NK-92 treated with Interleukin-12 subunit alpha and Interleukin-12 subunit beta, amount 100 ng/mL, for 24 hours (cell line): ENCODE measurements around the gene FBH1.
"Not testable (repeated sequence)": the region's sequence is repeated elsewhere in the genome, so short reads cannot be mapped to it uniquely, and the experiment has no call there.

Experiments
- DNase-seq: peaks from one replicate; lab custom pipeline; 2025; lab: John Stamatoyannopoulos, UW

FBH1 gene

DNA sequence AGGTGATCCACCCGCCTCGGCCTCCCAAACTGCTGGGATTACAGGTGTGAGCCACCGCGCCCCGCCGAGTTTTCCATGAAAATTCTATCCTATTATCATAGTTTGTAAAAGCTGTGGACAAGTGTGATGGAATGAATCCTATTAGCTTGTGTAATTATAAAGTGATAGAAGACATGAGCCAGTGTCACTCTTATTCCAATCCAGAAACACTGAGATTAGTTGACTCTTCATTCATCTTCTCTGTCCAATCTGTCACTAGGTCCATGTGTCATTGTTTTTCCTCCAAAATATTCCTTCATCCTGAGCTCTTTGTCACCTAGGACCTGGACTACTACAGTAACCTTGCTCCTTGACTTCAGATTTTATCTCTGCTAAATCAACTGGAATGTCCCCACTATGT lies 13.5 kb downstream of the FBH1 start:
- DNase-seq, result no peak

DNA sequence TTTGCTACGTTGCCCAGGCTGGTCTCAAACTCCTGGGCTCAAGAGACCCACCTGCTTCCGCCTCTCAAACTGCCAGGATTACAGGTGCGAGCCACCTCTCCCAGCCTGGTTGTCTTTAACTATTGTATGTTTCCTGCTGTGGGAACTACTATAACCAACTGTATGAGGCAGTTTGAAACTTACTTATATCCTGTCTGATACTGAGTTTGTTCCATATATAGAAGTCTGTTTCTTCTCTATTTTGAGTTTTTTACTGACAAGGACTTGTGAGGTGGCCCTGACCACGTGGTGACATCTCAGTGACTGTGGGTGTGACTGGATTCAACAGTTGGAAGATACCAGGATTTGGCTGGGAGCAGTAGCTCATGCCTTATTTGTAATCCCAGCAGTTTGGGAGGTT lies 14.2 kb downstream of the FBH1 start:
- no peak for DNase-seq

DNA sequence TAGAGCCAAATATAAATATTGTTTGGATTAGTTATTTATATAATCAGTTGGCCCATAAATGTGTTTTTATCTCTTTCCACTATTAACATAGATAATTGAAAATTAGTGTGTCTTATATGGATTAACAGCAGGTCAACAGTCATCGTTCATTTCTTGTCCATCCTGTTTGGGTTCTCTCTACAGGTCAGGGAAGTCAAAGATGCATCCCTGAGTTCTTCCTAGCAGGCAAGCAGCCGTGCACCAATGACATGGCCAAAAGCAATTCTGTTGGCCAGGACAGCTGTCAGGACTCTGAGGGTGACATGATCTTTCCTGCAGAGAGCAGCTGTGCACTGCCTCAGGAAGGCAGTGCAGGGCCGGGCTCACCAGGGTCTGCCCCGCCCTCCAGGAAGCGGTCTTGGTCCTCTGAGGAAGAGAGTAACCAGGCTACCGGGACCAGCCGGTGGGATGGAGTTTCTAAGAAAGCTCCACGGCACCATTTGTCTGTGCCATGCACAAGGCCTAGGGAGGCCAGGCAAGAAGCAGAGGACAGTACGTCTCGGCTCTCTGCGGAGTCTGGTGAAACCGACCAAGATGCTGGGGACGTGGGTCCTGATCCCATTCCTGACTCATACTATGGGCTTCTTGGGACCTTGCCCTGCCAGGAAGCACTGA lies 15.9 kb downstream of the FBH1 start:
- no peak for DNase-seq

DNA sequence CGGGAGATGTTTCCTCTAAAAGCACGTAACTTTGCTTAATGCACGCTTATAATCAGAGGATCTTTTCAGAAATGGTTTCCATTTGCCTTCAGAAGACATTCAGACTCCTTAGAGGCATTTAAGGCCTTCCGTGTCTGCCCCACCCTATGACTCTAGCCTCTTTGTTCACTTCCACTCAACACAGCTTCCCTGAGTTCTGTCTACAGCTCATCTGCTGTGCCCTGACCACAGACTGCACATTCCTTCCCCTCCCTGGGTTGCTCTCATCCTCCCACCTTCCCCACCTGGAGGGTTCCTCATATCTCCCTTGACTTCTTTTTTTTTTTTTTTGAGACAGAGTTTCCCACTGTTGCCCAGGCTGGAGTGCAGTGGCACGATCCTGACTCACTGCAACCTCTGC lies 16.6 kb downstream of the FBH1 start:
- DNase-seq, result no peak

DNA sequence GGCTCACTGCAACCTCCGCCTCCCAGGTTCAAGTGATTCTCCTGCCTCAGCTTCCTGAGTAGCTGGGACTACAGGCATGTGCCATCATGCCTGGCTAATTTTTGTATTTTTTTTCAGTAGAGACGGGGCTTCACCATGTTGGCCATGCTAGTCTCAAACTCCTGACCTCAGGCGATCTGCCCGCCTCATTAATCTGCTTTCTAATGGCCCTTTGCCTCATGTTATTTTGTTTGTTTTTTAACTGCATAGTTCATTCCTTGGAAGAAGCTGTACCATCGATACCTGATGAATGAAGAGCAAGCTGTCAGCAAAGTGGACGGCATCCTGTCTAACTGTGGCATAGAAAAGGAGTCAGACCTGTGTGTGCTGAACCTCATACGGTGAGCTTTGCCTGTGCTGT lies 18.6 kb downstream of the FBH1 start:
- DNase-seq, result not testable (repeated sequence)

DNA sequence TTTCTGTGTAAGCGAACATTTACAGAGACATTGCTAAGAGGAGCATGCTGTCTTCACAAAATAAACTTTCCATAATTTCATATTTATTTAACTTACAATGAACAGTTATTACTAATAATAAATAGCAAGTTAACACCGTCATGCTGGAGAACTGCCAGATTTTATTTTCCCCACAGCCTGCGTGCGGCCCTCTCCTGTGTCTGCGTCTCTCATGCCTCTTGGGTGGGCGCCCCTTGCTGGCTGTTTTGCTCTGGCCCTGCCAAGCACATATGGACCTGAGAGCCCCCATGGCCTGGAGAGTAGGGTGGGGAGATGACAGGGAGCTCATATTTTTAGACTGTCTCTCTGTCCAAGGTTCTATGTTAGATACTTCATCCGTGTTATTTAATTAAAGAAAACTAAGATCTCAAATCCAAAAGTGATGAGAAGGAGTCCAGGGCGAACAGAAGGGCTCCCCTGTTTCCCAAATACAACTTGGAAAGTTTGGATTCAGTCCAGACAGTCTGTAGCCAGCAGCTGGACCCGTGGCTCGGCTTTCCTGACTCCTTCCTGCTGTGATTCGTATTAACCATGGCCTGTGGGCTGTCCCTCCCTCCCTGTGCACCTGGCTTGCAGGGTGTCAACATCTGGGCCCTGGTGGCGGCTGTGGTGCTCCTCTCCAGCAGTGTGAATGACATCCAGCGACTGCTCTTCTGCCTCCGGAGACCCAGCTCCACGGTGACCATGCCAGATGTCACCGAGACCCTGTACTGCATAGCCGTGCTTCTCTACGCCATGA lies 20.5 kb downstream of the FBH1 start:
- no peak for DNase-seq

DNA sequence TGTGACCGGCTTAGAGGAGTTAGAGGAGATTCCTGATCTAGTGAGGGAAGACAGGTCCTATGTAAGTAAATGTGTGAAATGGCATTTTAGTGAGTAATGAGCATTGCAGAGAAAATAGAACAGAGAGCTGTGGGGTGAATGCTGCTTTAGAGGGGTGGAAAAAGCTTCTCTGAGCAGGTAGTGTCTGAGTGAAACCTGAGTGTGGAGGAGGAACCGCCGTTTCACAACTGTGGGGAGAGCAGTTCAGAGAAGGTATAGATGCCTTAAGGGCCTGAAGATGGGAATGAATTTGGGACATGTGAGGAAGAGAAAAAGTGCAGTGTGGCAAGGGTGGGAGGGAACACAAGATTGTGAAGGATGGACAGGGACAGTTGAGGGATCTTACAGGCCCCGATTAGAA lies 21.6 kb downstream of the FBH1 start:
- DNase-seq, result no peak

DNA sequence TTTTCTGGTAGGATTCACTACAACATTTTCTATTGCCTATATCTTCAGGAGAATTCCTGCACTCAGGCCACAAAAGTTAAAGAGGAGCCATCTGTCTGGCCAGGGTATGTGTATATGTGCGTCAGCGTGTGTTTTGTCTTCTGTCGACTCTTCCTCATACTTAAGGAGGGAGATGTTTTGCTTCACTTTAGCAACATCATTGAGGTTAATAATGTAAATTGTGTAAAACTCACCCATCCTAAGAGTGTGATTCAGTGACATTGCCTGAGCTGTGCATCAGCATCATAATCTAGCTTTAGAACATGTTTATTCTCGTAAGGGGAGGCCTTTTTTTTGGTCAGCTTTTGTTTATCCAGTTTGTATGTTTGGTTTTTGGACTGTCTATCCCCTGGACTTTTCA lies 23.7 kb downstream of the FBH1 start:
- DNase-seq, result no peak

DNA sequence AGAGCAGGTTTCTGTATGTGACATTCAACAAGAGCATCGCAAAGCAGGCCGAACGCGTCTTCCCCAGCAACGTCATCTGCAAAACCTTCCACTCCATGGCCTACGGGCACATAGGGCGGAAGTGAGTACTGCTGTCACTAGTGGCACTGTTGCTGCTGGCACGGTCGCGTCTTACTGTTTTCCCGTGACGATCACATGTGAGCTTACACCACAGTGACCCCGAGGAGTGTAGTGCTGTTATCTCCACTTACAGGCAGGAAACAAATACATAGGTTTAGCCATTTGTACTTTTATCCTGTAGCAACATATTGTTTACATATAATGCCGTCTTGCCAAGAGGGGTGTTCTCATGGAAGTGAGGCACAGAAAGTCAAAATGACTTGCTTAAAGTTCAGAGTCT lies 25.4 kb downstream of the FBH1 start:
- DNase-seq, result no peak

DNA sequence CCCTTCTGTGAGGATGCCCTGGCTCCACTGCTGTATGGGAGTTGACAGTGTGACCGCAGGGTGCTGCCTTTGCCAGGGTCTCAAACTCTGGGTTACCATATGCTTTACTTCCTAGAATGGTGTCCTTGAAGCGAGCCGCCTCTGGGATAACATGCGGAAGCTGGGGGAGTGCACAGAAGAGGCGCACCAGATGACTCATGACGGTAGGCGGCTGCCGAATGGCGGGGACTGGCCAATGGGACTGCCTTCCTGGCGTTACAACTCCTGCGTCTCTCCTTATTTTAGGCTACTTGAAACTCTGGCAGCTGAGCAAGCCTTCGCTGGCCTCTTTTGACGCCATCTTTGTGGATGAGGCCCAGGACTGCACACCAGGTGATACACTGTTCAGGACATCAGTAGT lies 27.3 kb downstream of the FBH1 start:
- DNase-seq, result no peak

DNA sequence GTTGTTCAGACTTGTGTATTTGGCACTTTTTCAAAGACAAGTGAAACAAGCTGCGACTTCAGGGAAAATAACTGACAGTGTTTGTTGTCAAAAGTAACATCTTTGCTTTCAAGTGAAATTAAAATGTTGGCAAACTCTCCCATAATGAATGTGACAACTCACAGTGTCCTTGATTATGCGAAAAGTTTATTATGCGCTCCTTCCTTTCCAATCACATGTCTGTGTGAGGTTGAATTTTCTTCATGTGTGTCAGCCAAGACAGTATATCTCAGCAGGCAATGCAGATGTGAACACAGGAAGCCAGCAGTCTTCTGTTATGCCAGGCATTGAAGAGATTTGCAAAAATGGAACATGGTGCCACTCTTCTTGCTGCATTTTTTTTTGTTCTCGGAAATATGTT lies 28.7 kb downstream of the FBH1 start:
- no peak for DNase-seq

DNA sequence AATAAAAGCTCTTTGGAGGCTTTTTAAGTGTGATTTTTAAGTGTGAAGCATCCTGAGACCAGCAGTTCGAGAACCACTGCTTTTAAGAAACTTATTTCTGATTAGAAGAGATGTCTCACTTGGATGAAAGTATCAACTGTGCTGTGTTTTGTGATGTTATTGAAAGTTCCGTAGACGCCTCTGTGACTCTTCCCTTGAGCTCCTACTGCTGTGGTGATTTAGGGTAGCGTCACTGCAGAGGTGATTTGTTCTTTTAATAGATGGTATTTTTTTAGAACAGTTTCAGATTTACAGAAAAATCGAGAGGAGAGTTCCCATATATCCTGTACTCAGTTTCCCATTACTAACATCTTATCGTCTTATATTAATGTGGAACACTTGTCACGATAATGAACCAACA lies 29.5 kb downstream of the FBH1 start:
- no peak for DNase-seq

DNA sequence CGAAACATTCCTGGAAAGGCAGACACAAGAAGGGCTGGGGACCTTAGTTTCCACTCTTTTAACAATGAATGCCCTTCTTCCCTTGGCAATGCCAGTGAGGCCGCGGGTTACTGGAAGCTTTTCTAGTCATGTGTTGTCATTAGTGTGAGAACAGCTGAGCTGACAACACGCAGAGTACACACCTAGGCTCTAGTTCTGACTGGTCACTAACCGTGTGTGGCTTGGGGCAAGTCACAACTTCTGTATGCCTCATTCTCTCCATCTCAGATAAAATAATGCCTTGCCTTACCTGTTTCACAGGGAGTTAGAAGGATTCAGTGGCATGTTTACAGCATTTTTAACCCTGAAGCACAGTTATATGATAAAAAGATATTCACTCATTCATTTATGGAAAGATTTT lies 31.7 kb downstream of the FBH1 start:
- no peak for DNase-seq

DNA sequence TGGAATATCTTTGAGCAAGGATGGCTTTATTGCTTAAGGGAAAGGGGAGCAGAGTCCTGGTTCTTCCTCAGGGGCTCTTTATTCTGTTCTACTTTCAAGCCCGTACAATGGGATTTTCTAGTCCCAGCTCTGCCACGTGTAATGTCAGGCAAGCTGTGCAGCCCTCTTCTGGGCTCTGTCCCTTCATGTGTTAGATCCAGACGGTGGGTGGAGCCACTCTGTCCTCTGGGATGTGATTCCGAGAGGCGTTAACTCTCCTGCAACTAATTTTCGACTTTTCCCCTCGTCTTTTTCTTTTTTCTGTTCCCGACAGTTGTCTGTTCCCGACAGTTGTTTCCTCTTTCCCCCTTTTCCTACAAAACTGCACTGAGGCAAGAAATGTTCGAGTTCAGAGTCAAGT lies 34.8 kb downstream of the FBH1 start:
- DNase-seq, result no peak

DNA sequence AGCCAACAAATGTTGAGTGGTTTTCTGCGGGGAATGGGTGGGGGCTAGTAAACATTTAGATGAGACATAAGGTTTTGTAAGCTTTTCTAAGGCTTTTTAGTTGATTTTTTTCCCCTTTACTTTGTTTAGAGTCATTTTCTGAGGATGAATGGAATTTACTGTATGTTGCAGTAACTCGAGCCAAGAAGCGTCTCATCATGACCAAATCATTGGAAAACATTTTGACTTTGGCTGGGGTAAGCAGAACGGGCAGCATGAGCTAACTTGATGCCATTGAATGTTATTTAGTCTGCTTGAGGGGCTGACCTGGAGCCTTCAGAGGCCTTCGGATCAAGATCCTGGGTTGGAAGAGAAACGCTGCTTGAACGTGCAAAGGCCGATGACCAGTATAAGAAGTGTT lies 37.3 kb downstream of the FBH1 start:
- no peak for DNase-seq

DNA sequence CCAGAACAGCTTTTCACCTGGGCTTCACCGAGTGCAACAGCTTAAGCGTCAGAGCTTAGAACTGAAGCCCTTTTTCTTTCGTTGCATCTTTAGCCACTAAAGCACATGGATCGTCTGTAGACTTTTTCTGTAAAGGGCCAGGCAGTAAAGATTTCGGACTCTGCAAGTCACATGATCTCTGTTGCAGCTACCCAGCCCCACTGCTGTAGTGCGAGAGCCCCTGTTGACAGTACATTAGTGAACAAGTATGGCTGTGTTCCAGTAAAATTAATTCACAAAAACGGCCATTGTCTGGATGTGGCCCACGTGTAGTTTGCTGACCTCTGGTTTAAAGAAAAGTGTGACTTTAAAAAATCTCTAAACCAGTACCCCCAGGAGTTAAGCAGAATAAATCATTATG lies 39.4 kb downstream of the FBH1 start:
- DNase-seq, result no peak

DNA sequence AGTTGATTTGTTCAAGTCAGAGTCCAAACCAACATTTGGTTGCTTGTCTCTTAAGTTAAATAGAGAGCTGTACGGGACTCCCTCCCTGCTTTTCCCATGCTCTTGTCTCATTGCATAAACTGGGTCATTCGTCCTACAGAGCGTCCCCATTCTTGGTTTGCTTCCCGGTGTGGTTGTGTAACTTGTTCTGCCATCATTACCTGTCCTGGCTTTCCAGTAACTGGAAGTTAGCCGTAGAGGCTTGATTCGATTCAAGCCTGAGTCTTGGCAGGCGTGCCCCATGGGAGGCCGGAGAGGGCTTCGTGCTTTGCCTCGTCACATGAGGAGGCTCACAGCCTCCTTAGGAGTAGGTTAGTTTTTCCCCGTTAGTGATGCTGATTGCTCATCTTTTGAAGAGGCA lies 40.2 kb downstream of the FBH1 start:
- no peak for DNase-seq

DNA sequence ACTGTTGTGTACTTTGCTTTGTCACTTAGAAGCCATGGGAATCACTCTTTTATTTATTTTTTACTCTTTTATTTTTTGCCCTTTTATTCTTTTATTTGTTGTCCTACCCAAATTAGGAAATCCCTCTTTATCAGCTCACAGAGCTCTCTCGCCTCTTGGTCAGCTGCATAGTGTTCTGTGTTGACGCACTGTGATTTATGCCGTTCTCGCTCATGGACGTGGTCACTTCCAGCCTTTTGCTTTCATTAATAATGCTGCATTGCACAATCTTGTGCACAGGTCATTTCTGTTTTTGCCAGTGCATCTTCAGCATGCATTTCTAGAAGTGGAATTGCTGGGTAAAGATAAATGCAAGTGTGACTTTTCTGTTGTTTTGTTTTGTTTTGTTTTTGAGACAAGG lies 42.3 kb downstream of the FBH1 start:
- DNase-seq, result no peak

DNA sequence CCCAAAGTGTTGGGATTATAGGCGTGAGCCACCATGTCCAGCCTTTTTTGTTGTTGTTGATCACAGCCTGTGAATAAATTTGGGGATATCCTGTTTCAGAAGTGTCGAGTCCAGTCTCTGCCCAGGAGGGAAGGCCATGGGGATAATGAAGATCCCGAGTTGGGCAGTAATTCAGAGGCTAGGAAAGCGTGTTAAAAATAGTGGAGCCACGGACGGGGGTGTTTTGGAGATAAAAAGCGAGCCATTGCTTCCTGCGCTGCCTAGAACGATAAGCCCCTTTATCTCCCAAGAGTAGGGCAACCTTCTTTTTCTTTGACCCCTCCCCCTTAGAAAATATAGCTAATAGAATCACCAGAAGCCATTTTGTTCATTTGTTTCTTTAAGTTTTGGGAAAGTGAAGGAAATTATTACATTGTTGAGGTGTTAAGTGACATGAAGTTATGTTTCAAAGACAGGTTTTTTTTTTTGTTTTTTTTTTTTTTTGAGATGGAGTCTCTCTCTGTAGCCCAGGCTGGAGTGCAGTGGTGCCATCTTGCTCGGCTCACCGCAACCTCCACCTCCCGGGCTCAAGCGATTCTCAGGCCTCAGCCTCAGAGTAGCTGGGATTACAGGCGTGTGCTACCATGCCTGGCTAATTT lies 44.0 kb downstream of the FBH1 start:
- no peak for DNase-seq

DNA sequence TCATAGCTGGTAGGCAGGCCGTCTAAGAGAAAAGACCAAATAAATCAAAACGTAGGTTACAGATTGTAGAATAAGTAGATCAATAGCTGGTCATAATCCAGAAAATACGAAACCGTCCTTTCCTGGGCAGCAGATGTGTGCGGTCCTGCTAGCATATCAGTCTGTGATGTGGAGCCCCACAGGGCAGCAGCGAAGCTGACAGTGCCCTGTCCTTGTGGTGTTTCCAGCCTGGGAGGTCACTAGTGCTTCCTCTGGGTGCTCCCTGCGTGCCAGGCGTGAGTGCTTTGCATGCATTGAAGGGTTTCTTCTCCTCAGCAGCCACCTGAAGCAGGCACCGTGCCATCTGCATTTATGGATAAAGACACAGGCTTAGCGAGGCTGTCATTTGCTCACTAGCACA lies 45.6 kb downstream of the FBH1 start:
- DNase-seq, result no peak

DNA sequence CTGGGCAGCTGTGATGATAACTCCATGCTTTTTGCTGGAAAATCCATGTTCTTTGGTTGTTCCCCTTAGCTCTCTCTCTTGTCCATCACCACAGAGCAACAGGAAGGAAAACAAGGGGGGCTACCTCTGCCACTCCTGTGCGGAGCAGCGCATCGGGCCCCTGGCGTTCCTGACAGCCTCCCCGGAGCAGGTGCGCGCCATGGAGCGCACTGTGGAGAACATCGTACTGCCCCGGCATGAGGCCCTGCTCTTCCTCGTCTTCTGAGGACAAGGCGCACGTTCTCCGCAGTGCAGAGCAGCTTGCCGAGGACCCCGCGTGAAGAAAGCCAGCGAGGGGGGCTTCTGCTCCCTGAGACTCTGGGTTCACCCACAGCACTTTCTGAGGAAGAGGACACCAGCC lies 47.0 kb downstream of the FBH1 start:
- no peak for DNase-seq

DNA sequence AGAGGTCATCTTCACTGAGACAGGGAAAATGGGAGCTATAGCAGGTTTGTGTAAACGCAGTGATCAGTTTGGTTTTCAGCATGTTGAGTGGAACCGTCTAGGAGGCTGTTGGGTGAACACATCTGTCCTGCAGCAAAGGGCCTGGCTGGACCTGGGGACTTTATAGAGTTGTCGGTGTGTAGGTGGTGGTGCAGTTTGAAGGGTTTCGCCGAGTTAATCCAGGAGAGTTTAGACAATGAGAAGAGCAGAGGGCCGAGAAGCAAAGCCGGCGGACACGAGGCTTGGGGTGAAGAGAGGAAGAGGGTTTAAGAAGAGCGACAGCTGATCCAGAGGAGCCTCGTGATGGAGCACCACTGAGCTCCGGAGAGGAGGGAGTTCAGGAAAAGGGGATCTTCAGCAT lies 48.2 kb downstream of the FBH1 start:
- DNase-seq, result no peak

DNA sequence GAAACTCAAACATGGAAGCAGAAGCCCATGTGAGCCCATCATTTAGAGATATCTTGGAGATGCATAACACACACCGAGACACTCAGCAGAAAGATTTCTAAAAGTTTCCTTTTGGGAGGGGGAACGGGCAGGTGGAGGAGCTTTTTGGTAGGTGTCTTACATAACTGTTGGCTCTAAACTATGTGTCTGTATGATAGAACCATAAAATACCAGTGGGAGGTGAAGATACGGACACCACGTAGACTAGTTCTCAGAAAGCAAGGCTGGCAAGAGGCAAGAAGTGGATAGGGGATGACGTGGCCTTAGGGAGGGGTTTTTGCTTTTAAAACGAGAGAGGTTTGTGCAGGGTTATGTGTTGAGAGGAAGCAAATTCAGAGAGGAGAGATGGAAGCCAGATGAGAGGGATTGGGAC lies 50.8 kb downstream of the FBH1 start:
- DNase-seq, result no peak

DNA sequence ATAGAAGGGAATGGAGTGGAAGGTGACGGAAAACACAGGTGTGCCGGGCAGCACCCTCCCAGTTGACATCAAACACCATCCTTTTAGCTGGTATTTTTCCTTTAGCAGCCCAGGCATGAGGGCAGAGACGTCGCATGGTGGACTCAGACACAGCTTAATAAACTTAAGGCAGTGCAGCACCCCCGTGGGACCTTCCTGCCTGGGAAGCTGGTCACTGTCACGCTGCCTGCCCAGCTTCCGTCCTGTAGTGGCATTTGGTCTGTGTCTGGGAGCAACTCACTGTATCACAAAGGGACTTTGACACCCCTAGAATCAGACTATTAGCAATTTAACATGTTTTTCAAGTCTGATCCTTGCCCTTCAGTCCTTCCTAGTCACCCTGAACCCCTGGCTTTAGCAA lies 51.5 kb downstream of the FBH1 start:
- no peak for DNase-seq
